MCF 10A (cell line): ENCODE data around the gene DOK6. TPM values are rescaled to one million over a fixed set of nuclear protein-coding genes. Genes with fewer than 3 reads are reported as not detected.

Source experiments
- BruUV-seq: library from RNA; stranded (reverse); fragments of 400-500 nt; replicated peaks from 2 replicates; lab custom pipeline; 2021; lab: Mats Ljungman, UMichigan
- CTCF ChIA-PET: fragments of 300-600 bp; sonication (Branson Sonifier 250); formaldehyde crosslinking; extraction: SDS; loops from one replicate; lab custom pipeline; 2021; ENCODE audit warnings: antibody characterized with exemption, inconsistent platforms; lab: Yijun Ruan, JAX
- POLR2A ChIA-PET: fragments of 300-600, 350-650 bp; sonication (Branson Sonifier 250); formaldehyde crosslinking; extraction: SDS; loops from one replicate; lab custom pipeline; 2020; ENCODE audit warnings: antibody characterized with exemption, inconsistent platforms; lab: Yijun Ruan, JAX
- DNase-seq: peaks from one replicate; pipeline ENCODE4 v3.0.0-alpha.2; 2018; ENCODE audit not compliant: unreplicated experiment
- H3K27ac Mint-ChIP-seq: one replicate; pipeline ENCODE4 v1.8.0; 2022; ENCODE audit warnings: mild to moderate bottlenecking, low read depth, mixed read lengths; ENCODE audit not compliant: unreplicated experiment
- H3K27me3 Mint-ChIP-seq: one replicate; pipeline ENCODE4 v1.8.0; 2022; ENCODE audit warnings: mixed read lengths; ENCODE audit not compliant: insufficient read depth, unreplicated experiment
- H3K36me3 Mint-ChIP-seq: one replicate; pipeline ENCODE4 v1.8.0; 2022; ENCODE audit warnings: mild to moderate bottlenecking, moderate library complexity, mixed read lengths; ENCODE audit not compliant: insufficient read depth, unreplicated experiment
- H3K4me1 Mint-ChIP-seq: one replicate; pipeline ENCODE4 v1.8.0; 2022; ENCODE audit warnings: mixed read lengths; ENCODE audit not compliant: insufficient read depth, unreplicated experiment
- H3K4me3 Mint-ChIP-seq: one replicate; pipeline ENCODE4 v1.8.0; 2022; ENCODE audit warnings: mild to moderate bottlenecking, moderate library complexity, mixed read lengths; ENCODE audit not compliant: unreplicated experiment
- H3K9me3 Mint-ChIP-seq: one replicate; pipeline ENCODE4 v1.8.0; 2022; ENCODE audit warnings: mixed read lengths; ENCODE audit not compliant: unreplicated experiment
- CTCF ChIP-seq: fragments of 200-600 bp; IDR thresholded peaks from one replicate; pipeline ENCODE4 v1.8.0; 2022; ENCODE audit warnings: antibody characterized with exemption, mild to moderate bottlenecking; ENCODE audit not compliant: unreplicated experiment
- intact Hi-C: fragments of 100-400 bp; cut with micrococcal nuclease; formaldehyde crosslinking; loops from 2 replicates; pipeline ENCODE4 v1.14.1; 2022
- total RNA-seq: library from RNA; stranded (reverse); gene quantifications from 2 replicates; pipeline ENCODE4 v1.2.3, GENCODE V29; 2022

DOK6 gene
- total RNA-seq, 1 experiment from 2014 or later = not detected

GRCh38 chr18:69483574-69483973, 82.9 kb downstream of the DOK6 start:
- H3K9me3 Mint-ChIP-seq = no peaks in the 10 kb centered on the region
- no peaks in the 10 kb centered on the region for H3K36me3 Mint-ChIP-seq
- no peak overlapping the region for H3K27ac Mint-ChIP-seq
- POLR2A ChIA-PET = no interaction called here
- intact Hi-C loops = no loop called here
- H3K4me3 Mint-ChIP-seq = no peak overlapping the region
- no TSS peak for BruUV-seq
- DNase-seq = no peak
- H3K27me3 Mint-ChIP-seq = peaks cover 51% of the 10 kb centered on the region
- CTCF ChIA-PET = no interaction called here
- no peak for TF ChIP-seq CTCF
- H3K4me1 Mint-ChIP-seq = no peaks in the 10 kb centered on the region

GRCh38 chr18:69484699-69485396, 84.2 kb downstream of the DOK6 start:
- peak; percentile 16 for DNase-seq
- ChIA-PET POLR2A (no interaction called here), CTCF (no interaction called here)

GRCh38 chr18:69487488-69488394, 87.1 kb downstream of the DOK6 start:
- Mint-ChIP-seq H3K27me3 (peaks cover 22% of the 10 kb centered on the region), H3K4me3 (no peak overlapping the region), H3K36me3 (no peaks in the 10 kb centered on the region), H3K9me3 (no peaks in the 10 kb centered on the region), H3K4me1 (no peaks in the 10 kb centered on the region), H3K27ac (no peak overlapping the region)
- POLR2A ChIA-PET = no interaction called here
- DNase-seq = no peak
- no peak for TF ChIP-seq CTCF
- CTCF ChIA-PET = no interaction called here
- BruUV-seq = no TSS peak
- intact Hi-C loops = no loop called here

More at GRCh38 chr18:69484699-69485396, 84.2 kb downstream of the DOK6 start:
- intact Hi-C loops = no loop called here
- no peak overlapping the region for H3K4me3 Mint-ChIP-seq
- no TSS peak for BruUV-seq
- H3K9me3 Mint-ChIP-seq = no peaks in the 10 kb centered on the region
- no peak overlapping the region for H3K27ac Mint-ChIP-seq
- TF ChIP-seq CTCF = no peak
- H3K36me3 Mint-ChIP-seq = no peaks in the 10 kb centered on the region
- no peaks in the 10 kb centered on the region for H3K4me1 Mint-ChIP-seq
- H3K27me3 Mint-ChIP-seq = peaks cover 41% of the 10 kb centered on the region

GRCh38 chr18:69490072-69490471, 89.4 kb downstream of the DOK6 start:
- Mint-ChIP-seq H3K36me3 (no peaks in the 10 kb centered on the region), H3K4me3 (no peak overlapping the region), H3K4me1 (no peaks in the 10 kb centered on the region), H3K27me3 (peaks cover 4% of the 10 kb centered on the region), H3K27ac (no peak overlapping the region), H3K9me3 (no peaks in the 10 kb centered on the region)
- no peak for TF ChIP-seq CTCF
- intact Hi-C loops = no loop called here
- no peak for DNase-seq
- ChIA-PET CTCF (interaction anchor here (0.6 kb wide), 1 partner anchor 359 kb away, joined by 3 read pairs; no protein-coding TSS in a partner anchor), POLR2A (no interaction called here)
- BruUV-seq = no TSS peak
